Stimulated activated CD8-positive, alpha-beta memory T cell treated with anti-CD3 and anti-CD28 coated beads, Interleukin-4, amount 100 ng/mL, for 48 hours (primary cell): ENCODE results near the gene TNNT3.
A peak's percentile ranks its signal among the peaks of the same experiment; 100 is the strongest.
"Not testable (repeated sequence)": the region's sequence is repeated elsewhere in the genome, so short reads cannot be mapped to it uniquely, and the experiment has no call there.

Experiments
- DNase-seq: peaks from one replicate; pipeline ENCODE4 v3.0.0-alpha.2; 2020

The TNNT3 gene

DNA sequence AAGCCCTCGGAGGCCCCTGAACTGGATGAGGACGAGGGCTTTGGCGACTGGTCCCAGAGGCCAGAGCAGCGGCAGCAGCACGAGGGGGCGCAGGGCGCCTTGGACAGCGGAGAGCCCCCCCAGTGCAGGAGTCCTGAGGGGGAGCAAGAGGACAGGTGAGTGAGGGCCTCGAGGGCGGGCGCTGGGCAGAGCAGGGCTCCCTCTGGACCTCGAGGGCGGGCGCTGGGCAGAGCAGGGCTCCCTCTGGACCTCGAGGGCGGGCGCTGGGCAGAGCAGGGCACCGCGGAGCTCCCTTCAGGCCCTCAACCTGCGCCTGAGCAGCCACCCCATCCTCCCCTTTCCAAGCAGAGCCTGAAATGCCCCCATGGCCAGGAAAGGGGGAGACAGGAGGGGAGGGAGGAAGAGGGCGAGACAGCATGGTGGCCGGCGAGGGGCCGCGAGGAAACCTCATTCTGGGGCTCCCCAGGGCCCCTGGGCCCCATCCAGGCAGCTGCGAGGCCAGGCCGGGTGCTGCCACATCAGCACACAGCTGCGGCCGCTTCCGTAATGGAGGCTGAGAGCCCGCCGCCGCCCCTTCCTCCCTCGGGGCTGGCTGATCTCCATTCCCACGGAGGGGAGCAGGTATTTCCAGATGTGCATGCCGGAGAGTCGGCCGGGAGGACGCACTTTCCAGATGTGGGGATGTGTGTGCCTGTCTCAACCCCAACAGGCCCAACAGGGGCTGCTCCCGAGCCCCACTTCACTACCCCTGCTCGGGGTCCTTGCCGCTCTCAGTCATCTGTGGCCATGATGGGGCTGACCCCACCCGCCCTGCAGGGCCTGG, 37.9 kb upstream of the TNNT3 start:
- DNase-seq, result no peak

DNA sequence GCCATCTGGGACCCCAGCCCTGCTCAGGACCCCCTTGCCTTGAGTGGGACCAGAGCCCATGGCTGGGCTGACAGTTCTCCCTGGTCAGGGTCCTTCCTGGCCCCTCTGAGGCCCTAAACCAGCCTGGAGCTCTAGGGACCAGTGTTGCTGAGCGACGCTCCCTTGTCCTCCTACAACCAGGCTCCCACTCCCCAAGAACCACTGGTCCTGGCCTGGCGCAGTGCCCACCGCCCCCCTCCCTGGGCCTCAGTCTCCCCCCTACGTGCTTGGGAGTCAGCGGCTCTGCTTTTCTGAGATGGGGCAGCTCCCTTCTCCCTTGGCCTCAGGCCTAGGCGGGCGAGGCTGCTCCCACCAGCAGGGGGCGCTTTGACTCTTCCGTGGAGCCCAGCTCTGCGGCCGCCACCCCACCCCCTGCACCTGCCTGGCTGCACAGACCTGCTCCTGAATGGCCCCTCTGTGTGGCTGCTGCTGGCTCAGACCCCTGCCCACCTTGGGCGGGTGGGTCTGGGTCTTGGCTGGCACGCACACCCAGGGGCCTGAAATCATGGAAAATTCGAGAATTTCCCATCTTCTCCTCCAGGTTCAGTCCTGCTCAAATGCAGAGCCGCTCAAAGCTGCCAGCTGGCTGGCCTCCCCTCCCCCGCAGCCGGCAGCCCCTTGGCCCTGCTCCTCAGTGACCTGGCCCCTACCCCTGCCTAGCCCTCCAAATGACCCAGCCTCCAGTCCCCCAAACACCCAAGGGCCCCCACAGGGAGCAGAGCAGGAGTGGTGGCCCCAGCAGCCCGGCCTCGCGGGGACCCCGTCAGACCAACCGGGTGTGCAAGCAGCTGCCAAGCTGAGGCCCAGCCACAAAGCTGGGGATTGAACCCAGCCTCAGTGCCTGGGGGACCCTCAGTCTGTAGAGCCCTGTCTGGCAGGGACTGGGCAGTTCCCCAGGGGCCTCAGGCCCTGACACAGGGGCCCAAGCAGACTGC, 37.0 kb upstream of the TNNT3 start:
- DNase-seq, result peak; percentile 91

DNA sequence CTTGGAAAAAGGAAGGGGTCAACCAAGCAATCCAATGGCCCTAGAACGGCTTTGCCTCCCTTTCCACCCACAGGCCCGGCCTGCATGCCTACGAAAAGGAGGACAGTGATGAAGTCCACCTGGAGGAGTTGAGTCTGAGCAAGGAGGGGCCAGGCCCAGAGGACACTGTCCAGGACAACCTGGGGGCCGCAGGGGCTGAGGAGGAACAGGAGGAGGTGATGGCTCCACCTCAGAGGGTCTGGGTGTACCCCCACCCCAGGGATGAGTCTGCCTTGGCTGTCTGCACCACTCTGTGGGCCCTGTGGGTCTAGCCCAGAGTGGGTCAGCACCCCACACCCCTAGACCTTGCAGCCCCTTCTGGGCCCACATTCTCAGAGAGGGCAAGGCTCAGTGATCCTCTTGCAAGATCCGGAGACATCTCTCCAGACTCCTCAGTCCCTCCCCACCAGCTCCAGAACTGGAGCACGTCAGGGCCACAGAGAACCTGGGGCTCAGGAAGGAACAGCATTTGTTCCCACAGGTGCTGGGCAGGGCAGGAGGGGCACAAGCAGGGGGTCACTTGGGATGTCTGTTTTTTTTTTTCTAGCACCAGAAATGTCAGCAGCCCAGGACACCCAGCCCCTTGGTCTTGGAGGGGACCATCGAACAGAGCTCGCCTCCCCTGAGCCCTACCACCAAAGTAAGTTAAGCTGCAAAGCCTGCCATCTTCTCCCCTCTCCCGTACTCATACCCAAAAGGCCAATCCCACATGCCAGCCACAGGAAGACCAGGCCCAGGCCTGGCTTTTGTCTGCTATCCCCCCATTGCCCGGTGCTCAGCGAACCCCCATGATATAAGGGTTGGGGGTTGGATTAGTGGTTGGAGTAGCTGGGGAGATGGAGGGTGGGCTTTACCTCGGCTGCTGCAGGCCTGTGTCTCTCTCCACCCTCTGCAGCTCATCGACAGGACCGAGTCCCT, 35.9 kb upstream of the TNNT3 start:
- DNase-seq, result no peak

DNA sequence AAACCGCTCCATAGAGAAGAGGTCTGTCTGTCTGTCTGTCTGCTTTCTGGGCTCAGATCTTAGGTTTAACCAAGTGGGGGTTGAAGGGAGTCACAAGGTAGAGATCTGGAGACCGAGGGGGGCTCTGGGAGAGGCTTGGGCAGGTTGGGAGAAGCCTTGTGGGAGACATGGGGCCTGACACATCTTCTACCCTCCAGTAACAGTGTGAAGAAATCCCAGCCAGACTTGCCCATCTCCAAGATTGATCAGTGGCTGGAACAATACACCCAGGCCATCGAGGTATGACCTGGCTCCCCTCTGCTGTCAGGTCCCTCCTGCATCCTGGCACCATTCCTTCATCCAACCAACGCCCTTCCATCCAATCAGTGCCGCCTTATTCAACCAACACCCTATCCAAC, 35.2 kb upstream of the TNNT3 start:
- no peak for DNase-seq

DNA sequence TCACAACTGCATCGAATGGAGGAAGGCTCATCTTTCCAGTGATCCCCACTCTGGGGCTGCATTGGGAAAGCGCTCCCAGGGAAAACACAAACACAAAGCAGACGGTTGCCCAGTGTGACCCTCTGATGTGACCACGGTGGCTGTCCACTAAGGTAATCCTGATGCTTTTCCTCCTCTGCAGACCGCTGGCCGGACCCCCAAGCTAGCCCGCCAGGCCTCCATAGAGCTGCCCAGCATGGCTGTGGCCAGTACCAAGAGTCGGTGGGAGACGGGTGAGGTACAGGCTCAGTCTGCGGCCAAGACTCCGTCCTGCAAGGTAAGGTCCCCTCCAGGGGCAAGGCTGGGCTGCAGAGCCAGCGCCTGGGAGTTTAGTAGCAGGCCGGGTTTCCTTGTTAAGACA, 33.0 kb upstream of the TNNT3 start:
- DNase-seq, result not testable (repeated sequence)

GRCh38 chr11:1887451-1888346, 31.8 kb upstream of the TNNT3 start:
- no peak for DNase-seq

DNA sequence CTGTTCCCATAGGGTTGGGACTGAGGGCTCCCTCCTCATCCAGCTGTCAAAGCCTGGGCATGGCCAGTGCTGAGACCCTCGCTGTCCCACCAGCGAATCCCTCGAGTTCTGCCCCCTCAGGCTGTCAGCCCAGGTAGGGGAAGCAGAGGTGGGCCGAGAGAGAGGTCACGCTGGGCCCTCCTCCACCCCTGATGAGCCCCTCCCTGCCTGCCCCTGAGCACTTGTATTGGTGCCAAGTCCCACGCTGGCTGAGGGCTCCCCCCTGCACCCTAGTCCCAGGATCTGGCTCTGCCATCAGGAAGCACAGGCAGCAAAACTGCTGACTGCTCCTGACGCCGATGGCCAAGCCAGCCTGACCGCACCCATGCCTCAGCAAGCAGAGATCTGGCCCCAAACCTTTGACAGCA, 31.2 kb upstream of the TNNT3 start:
- no peak for DNase-seq

DNA sequence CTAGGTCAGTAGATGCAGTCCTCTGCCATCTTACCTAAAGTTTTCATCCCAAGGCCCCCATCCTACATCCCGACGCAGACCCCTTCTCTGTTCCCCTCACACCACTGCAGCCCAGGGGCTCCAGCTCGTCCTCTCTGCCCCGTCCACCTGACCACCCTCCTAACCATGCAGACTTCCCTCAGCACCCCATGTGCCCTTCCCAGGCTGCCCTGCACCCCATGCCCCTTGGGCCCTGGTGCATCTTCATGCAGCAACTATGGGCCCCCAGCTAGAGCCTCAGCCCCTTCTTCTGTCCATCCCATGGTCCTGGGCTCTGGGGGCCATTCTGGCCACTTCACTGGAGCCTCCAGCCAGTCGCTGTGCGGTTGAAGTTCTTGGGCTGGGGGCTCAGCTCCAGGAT, 30.7 kb upstream of the TNNT3 start:
- no peak for DNase-seq

- peak; percentile 77 for DNase-seq
Observed at GRCh38 chr11:1889224-1889930, 30.1 kb upstream of the TNNT3 start.

DNA sequence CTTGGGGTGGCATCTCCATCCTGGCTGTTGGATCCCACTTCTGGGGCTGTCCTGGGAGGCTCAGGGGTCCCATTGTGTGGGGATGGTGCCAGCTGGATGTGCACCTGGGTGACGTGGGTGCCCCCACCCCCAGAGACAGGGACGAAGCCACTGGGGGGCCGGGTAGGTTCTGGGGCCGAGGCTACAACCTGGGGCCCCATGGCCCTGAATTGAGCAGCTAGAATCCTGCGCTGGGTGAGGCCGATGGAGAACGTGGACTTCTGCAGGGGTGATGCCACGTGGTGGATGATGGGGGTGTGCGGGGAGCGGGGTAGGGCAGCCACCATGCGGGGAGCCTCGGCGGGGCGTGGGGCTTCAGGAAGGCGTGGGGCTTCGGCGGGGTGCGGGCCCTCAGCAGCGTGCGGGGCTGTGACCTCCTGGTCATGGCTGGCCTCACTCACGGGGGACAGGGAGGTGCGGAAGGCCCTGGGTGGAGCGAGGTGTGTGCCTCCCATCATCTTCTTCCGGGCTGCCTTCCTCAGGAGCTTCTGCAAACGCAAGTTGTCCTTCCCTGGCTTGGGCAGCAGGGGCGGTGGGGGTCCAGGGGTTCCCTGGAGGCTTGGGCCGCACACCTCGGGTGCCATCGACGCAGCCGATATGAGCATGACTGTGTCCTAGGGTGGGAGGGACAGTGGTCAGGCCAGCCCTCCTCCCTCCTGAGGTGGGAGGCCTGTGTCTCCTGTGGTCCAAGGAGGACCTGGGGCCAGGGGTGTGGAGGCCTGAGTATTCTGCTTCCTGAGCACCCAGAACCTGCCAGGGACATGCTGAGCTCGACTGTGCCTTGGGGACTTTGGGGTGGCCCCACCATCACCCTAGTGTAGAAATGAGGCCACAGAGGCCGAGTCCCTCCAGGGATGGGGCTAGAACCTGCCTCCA, 29.3 kb upstream of the TNNT3 start:
- peak; percentile 52 for DNase-seq

DNA sequence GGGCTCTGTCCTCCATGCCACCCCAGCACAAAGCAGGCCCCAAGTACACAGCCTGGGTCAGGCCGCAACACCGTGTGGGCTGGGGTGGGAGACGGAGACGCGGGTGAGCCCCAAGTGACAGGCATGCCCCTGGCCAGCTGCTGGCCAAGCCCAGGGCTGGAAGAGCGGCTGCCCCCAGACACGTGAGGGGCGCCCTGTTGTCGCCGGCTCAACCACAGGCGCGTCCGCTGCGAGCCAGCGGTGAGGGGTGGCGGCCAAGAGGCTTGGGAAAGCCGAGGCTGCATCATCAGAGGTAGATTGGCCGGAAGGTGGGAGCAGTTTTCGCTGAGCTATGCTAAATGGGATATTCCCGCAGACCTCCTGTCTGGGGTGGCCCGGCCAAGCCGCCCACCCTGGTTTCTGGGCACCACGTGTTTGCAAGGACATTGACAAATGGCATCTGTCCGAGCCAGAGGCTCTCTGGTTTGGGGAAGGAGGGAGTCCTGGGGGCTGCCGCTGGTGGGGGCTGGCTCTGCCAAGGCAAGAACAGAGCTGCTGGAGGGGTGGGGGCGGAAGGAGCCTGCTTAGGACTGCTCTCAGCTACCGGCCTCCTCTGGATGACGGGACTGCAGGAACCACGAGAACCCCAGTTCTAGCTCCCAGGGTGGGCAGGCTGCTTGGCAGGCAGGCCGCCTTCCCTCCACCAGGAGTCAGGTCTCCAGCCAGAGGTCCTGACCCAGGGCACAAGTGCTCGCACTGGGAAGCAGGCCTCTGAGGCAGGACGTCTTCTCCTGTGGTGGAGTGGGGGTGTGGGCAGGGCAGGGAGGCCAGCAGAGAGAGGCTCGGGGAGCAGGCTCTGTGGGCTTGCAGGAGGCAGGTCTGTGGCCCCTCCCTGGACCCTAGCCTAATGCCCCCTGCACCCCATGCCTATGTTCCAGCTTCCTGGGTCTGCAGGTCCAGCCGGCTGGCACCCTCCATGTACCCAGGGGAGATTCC, 28.4 kb upstream of the TNNT3 start:
- DNase-seq, result no peak

GRCh38 chr11:1891831-1892115, 27.7 kb upstream of the TNNT3 start, which contains the start of gene PRR33:
Gene PRR33 (minus strand): TSS chr11:1891895. CDS start chr11:1890584, 1,311 bp downstream.
- no peak for DNase-seq

DNA sequence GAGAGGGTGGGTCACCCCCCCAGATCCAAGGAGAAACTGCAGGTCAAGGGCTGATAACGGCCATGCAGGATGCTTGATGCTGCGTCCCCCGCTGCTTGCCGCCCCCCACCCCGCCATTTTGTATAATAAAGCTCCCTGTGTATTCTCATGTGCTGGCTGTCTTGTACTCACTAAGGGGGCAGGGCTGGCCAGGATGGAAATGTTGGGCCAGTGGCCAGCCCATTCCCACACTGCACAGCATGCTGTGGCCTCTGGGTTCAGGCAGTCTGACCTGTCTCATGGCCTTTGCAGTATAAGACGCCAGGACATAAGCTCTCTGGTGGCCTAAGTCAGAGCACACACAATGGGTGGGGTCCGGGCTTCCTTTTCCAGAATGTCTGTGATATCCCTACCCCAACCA, 27.4 kb upstream of the TNNT3 start:
- DNase-seq, result no peak

DNA sequence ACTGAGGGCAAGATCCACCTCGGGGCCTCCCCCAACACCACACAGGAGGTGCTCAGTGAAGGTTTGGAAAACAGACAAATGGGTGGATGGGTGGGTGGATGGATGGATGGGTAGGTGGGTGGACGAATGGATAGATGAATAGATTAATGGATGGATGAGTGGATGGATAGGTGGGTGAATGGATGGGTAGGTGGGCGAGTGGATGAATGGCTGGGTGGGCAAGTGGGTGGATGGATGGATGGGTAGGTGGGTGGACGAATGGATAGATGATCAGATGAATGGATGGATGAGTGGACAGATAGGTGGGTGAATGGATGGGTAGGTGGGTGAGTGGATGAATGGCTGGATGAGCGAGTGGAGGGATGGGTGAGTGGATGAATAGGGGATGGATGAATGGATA, 26.9 kb upstream of the TNNT3 start:
- DNase-seq, result no peak

GRCh38 chr11:1893581-1894359, 25.7 kb upstream of the TNNT3 start:
- no peak for DNase-seq

- no peak for DNase-seq
Observed at GRCh38 chr11:1894759-1895158, 24.7 kb upstream of the TNNT3 start.

DNA sequence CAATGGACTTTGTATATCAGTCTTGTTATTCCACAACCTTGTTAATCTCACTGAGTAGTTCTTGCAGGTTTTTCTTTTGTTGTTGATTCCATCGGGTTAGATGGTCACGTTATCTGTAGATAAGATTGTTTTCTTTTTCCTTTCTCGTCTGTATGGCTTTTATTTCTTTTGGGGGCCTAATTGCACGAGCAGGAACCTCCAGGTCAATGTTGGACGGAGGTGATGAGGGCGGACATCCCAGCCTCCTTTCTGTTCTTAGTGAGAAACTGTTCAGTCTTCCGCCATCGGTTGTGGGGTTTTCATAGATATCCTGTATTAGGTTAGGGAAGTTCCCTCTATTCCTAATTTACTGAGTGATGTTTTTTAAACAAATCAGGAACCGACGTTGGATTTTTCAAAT, 23.0 kb upstream of the TNNT3 start:
- DNase-seq, result no peak

- DNase-seq, result no peak
Observed at GRCh38 chr11:1896923-1897322, 22.6 kb upstream of the TNNT3 start.
